OCI-LY7 (cell line): ENCODE results near the gene FAM3D.

ENCODE experiments used
- CTCF ChIP-seq: fragments of 200-600 bp; sonication (generic); conservative IDR thresholded peaks from 2 replicates; pipeline ENCODE4 v1.5.1; 2014; ENCODE audit warnings: mild to moderate bottlenecking, antibody characterized with exemption, low read length, moderate library complexity, mixed read lengths
- EZH2phosphoT487 ChIP-seq: fragments of 200-600 bp; sonication (generic); IDR thresholded peaks from 2 replicates; pipeline ENCODE4 v1.6.1; 2018; ENCODE audit warnings: low read depth, borderline replicate concordance, mild to moderate bottlenecking, mixed run types, antibody characterized with exemption, low read length, moderate library complexity, mixed read lengths

GRCh38 chr3:58680879-58681525 lies 14.4 kb upstream of the FAM3D start:
- no peak for TF ChIP-seq CTCF
- no peak for TF ChIP-seq EZH2phosphoT487
